GM23248 (cell line): ENCODE measurements around the gene MRPL48. TPM values are rescaled to one million over a fixed set of nuclear protein-coding genes. Genes with fewer than 3 reads are reported as not detected.

Source experiments
- DNase-seq: peaks from one replicate; pipeline ENCODE4 v3.0.0-alpha.2; 2015
- H2AFZ ChIP-seq: fragments of 200-600 bp; sonication (generic); 2 replicates; pipeline ENCODE4 v1.6.1; 2016; ENCODE audit warnings: antibody characterized with exemption
- H3F3A ChIP-seq: fragments of 200-600 bp; sonication (generic); 2 replicates; pipeline ENCODE4 v1.6.1; 2016; ENCODE audit warnings: mild to moderate bottlenecking, antibody characterized with exemption, mixed run types; ENCODE audit not compliant: insufficient read depth
- H3K27ac ChIP-seq: fragments of 200-600 bp; sonication (generic); 2 replicates; pipeline ENCODE4 v1.5.1; 2016; ENCODE audit warnings: mild to moderate bottlenecking
- H3K27me3 ChIP-seq: fragments of 200-600 bp; sonication (generic); replicated peaks from 2 replicates; pipeline ENCODE4 v1.6.1; 2016; ENCODE audit warnings: mild to moderate bottlenecking; ENCODE audit not compliant: insufficient read depth
- H3K36me3 ChIP-seq: fragments of 200-600 bp; sonication (generic); 2 replicates; pipeline ENCODE4 v1.6.1; 2016; ENCODE audit warnings: low read depth, mild to moderate bottlenecking
- H3K4me1 ChIP-seq: fragments of 200-600 bp; sonication (generic); 2 replicates; pipeline ENCODE4 v1.6.1; 2016; ENCODE audit warnings: mild to moderate bottlenecking; ENCODE audit not compliant: insufficient read depth
- H3K4me2 ChIP-seq: fragments of 200-600 bp; sonication (generic); one replicate; pipeline ENCODE4 v1.6.1; 2016; ENCODE audit warnings: mild to moderate bottlenecking; ENCODE audit not compliant: unreplicated experiment
- H3K4me3 ChIP-seq: fragments of 200-600 bp; sonication (generic); 2 replicates; pipeline ENCODE4 v1.5.1; 2016; ENCODE audit warnings: mild to moderate bottlenecking
- H3K79me2 ChIP-seq: fragments of 200-600 bp; sonication (generic); 2 replicates; pipeline ENCODE4 v1.6.1; 2016; ENCODE audit warnings: mild to moderate bottlenecking; ENCODE audit not compliant: insufficient read depth
- H3K9ac ChIP-seq: fragments of 200-600 bp; sonication (generic); 2 replicates; pipeline ENCODE4 v1.6.1; 2016; ENCODE audit warnings: mild to moderate bottlenecking
- H3K9me2 ChIP-seq: fragments of 200-600 bp; sonication (generic); 2 replicates; pipeline ENCODE4 v1.6.1; 2016; ENCODE audit warnings: mixed run types, mild to moderate bottlenecking, moderate library complexity; ENCODE audit not compliant: insufficient read depth
- H3K9me3 ChIP-seq: fragments of 200-600 bp; sonication (generic); one replicate; pipeline ENCODE4 v1.6.1; 2017; ENCODE audit warnings: low read depth
- H4K20me1 ChIP-seq: fragments of 200-600 bp; sonication (generic); 2 replicates; pipeline ENCODE4 v1.6.0; 2016; ENCODE audit not compliant: insufficient read depth
- EZH2 ChIP-seq: fragments of 200-600 bp; sonication (generic); IDR thresholded peaks from 2 replicates; pipeline ENCODE4 v1.6.1; 2018; ENCODE audit warnings: antibody characterized with exemption, mild to moderate bottlenecking; ENCODE audit not compliant: insufficient read depth, poor library complexity, severe bottlenecking
- EZH2phosphoT487 ChIP-seq: fragments of 200-600 bp; sonication (generic); IDR thresholded peaks from 2 replicates; pipeline ENCODE4 v1.6.1; 2018; ENCODE audit warnings: antibody characterized with exemption, moderate library complexity, mild to moderate bottlenecking, low read depth; ENCODE audit not compliant: insufficient read depth
- WGBS, 2 experiments: methylation state at CpG; one replicate each; pipeline ENCODE4 v1.1.6; 2015 to 2017; ENCODE audit warnings: low lambda C conversion rate in 2 of 2, low coverage in 1 of 2; ENCODE audit errors: missing lambda C conversion rate in 2 of 2; 5-methylcytosine and 5-hydroxymethylcytosine counted together
- in situ Hi-C: fragments of 300-500 bp; cut with MboI; formaldehyde crosslinking; loops from 2 replicates; pipeline ENCODE4 v1.15.0; 2020
- polyA plus RNA-seq: library from polyadenylated mRNA; unstranded; fragments of >200 nt; fragmentation: Nextera tagmentation; extraction: Ambion mirVana; gene quantifications from 2 replicates; pipeline ENCODE4 v1.2.1, GENCODE V29; 2016
- total RNA-seq: library from RNA; depleted of rRNA; stranded (reverse); fragments of >200 nt; shearing (Covaris generic); gene quantifications from 2 replicates; pipeline ENCODE4 v1.2.3, GENCODE V29; 2014

Gene MRPL48
- total and polyA plus RNA-seq, 2 experiments from 2014 or later, result 21.4 to 40.1 TPM

DNA sequence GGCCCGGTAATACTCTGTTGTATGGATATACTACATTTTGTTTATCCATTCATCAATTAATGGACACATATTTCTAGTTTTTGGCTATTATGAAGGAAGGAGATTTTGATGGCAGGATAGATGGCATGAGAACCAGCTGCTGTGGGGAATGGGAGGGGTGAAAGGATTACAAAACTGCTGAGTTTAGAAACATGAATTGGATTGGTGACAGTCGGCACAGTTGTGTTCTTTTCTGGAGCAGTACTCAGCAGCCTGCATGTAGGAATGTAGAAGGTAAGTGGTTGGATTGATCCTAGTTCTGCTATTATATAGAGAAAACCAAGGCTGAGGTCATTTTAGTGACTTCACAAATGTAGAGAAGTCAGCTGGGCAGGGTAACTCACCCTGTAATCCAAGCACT is 96.2 kb downstream of the MRPL48 start:
- H3K9ac ChIP-seq, result no peak overlapping the region
- H3K27me3 ChIP-seq, result no peaks in the 10 kb centered on the region
- H3K4me1 ChIP-seq, result peaks cover 3% of the 10 kb centered on the region
- H3K4me3 ChIP-seq, result no peak overlapping the region
- H3K4me2 ChIP-seq, result no peak overlapping the region
- H3K9me2 ChIP-seq, result no peaks in the 10 kb centered on the region
- TF ChIP-seq EZH2phosphoT487 (no peak), EZH2 (no peak)
- H3K9me3 ChIP-seq, result no peaks in the 10 kb centered on the region
- in situ Hi-C loops, result no loop called here
- H4K20me1 ChIP-seq, result no peaks in the 10 kb centered on the region
- H2AFZ ChIP-seq, result no peak overlapping the region
- DNase-seq, result no peak
- H3K79me2 ChIP-seq, result peaks cover 7% of the 10 kb centered on the region; the same call in 1 of the 2 replicates
- WGBS, 2 experiments, result 98 to 100% methylated on average over 2 of the region's 2 CpGs
- peaks cover 7% of the 10 kb centered on the region; the same call in 1 of the 2 replicates for H3F3A ChIP-seq
- no peaks in the 10 kb centered on the region for H3K36me3 ChIP-seq
- H3K27ac ChIP-seq, result no peak overlapping the region

DNA sequence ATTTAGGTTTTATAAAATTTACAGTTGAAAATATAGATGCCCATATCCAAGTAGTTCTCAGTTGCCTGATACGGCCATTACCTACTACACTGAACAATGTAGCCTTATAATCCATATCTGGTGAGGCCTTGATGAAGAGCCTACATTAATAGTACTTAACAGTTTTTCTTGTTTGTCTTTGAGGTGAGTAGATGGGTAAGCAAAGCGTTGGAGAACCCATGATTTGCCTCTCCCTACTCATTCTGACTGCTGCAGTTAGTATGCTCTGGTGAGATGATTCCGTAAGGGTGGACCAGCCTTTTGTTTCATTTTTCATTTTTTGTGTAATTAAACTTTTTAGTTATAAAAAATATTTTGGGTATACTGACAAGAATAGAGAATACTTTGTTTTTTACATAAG is 100.6 kb downstream of the MRPL48 start:
- Histone ChIP-seq H3F3A (peaks cover 9% of the 10 kb centered on the region; the same call in 1 of the 2 replicates), H3K27ac (no peak overlapping the region), H2AFZ (no peak overlapping the region), H3K4me1 (peaks cover 11% of the 10 kb centered on the region), H3K9ac (no peak overlapping the region), H3K79me2 (no peaks in the 10 kb centered on the region), H3K4me2 (no peak overlapping the region), H3K27me3 (no peaks in the 10 kb centered on the region), H3K4me3 (no peak overlapping the region), H3K36me3 (no peaks in the 10 kb centered on the region; the same call in 1 of the 2 replicates), H3K9me3 (no peaks in the 10 kb centered on the region), H3K9me2 (no peaks in the 10 kb centered on the region), H4K20me1 (no peaks in the 10 kb centered on the region)
- in situ Hi-C loops, result no loop called here
- TF ChIP-seq EZH2phosphoT487, result no peak
- TF ChIP-seq EZH2, result no peak
- WGBS, 2 experiments, result 95 to 97% methylated on average over 3 of the region's 3 CpGs
- no peak for DNase-seq

GRCh38 chr11:73889019-73889418 is 101.3 kb downstream of the MRPL48 start:
- H3K9ac ChIP-seq, result no peak overlapping the region
- no peak overlapping the region for H3K4me2 ChIP-seq
- H3K36me3 ChIP-seq, result no peaks in the 10 kb centered on the region; the same call in 1 of the 2 replicates
- no peak overlapping the region for H3K4me3 ChIP-seq
- in situ Hi-C loops, result no loop called here
- TF ChIP-seq EZH2phosphoT487, result no peak
- TF ChIP-seq EZH2, result no peak
- H3K27me3 ChIP-seq, result no peaks in the 10 kb centered on the region
- peak; percentile 67 for DNase-seq
- H3K79me2 ChIP-seq, result no peaks in the 10 kb centered on the region
- H4K20me1 ChIP-seq, result no peaks in the 10 kb centered on the region
- no peaks in the 10 kb centered on the region for H3K9me2 ChIP-seq
- peaks cover 13% of the 10 kb centered on the region; the same call in 1 of the 2 replicates for H3F3A ChIP-seq
- H3K4me1 ChIP-seq, result peaks cover 11% of the 10 kb centered on the region
- 0 to 11% methylated on average over 1 of the region's 1 CpG for WGBS, 2 experiments
- no peaks in the 10 kb centered on the region for H3K9me3 ChIP-seq
- H3K27ac ChIP-seq, result no peak overlapping the region
- no peak overlapping the region for H2AFZ ChIP-seq

GRCh38 chr11:73889536-73889935 is 101.9 kb downstream of the MRPL48 start:
- no peak for TF ChIP-seq EZH2phosphoT487
- no peak for TF ChIP-seq EZH2
- Histone ChIP-seq H3K4me1 (peaks cover 16% of the 10 kb centered on the region), H3K9me2 (no peaks in the 10 kb centered on the region), H3F3A (peaks cover 17% of the 10 kb centered on the region; the same call in 1 of the 2 replicates), H3K4me3 (no peak overlapping the region), H2AFZ (no peak overlapping the region), H3K79me2 (no peaks in the 10 kb centered on the region), H3K36me3 (no peaks in the 10 kb centered on the region; the same call in 1 of the 2 replicates), H4K20me1 (no peaks in the 10 kb centered on the region), H3K27me3 (no peaks in the 10 kb centered on the region), H3K4me2 (no peak overlapping the region), H3K27ac (no peak overlapping the region), H3K9ac (no peak overlapping the region), H3K9me3 (no peaks in the 10 kb centered on the region)
- WGBS, 2 experiments, result 91 to 97% methylated on average over 1 of the region's 1 CpG
- in situ Hi-C loops, result no loop called here
- DNase-seq, result no peak

GRCh38 chr11:73893041-73893440 is 105.4 kb downstream of the MRPL48 start:
- Histone ChIP-seq H3K4me2 (no peak overlapping the region), H3K4me3 (no peak overlapping the region), H3K4me1 (peaks cover 29% of the 10 kb centered on the region), H3K9ac (no peak overlapping the region), H3K27me3 (no peaks in the 10 kb centered on the region), H2AFZ (no peak overlapping the region), H3K27ac (no peak overlapping the region), H4K20me1 (no peaks in the 10 kb centered on the region), H3K9me2 (no peaks in the 10 kb centered on the region), H3K79me2 (no peaks in the 10 kb centered on the region), H3K9me3 (no peaks in the 10 kb centered on the region), H3F3A (peaks cover 28% of the 10 kb centered on the region; the same call in 1 of the 2 replicates), H3K36me3 (no peaks in the 10 kb centered on the region; the same call in 1 of the 2 replicates)
- DNase-seq, result no peak
- 99% methylated on average over 3 of the region's 3 CpGs for WGBS, 2 experiments
- in situ Hi-C loops, result no loop called here
- TF ChIP-seq EZH2, result no peak
- TF ChIP-seq EZH2phosphoT487, result no peak
